Nephron (organoid): ENCODE data around the gene BEAN1.
"Not testable (repeated sequence)": the region's sequence is repeated elsewhere in the genome, so short reads cannot be mapped to it uniquely, and the experiment has no call there.

ENCODE experiments used
- H3K27ac Mint-ChIP-seq, 3 experiments: 2 replicates each; pipeline ENCODE4 v1.8.0; 2020; ENCODE audit warnings: mixed read lengths in 3 of 3, mild to moderate bottlenecking in 2 of 3, moderate library complexity in 1 of 3
- H3K27me3 Mint-ChIP-seq: 2 replicates; pipeline ENCODE4 v1.8.0; 2021; ENCODE audit warnings: low read depth, mild to moderate bottlenecking, moderate library complexity, mixed read lengths
- H3K36me3 Mint-ChIP-seq: 2 replicates; pipeline ENCODE4 v1.8.0; 2020; ENCODE audit warnings: low read depth, mixed read lengths
- H3K4me1 Mint-ChIP-seq: 2 replicates; pipeline ENCODE4 v1.8.0; 2020; ENCODE audit warnings: mixed read lengths
- H3K4me3 Mint-ChIP-seq, 3 experiments: 2 replicates each; pipeline ENCODE4 v1.8.0; 2020; ENCODE audit warnings: mild to moderate bottlenecking in 3 of 3, mixed read lengths in 3 of 3, moderate library complexity in 2 of 3
- H3K9me3 Mint-ChIP-seq: 2 replicates; pipeline ENCODE4 v1.8.0; 2020; ENCODE audit warnings: mixed read lengths
- CTCF ChIP-seq, 3 experiments: fragments of 200-600 bp; sonication (generic); IDR thresholded peaks; one replicate each; pipeline ENCODE4 v1.5.0; 2021; ENCODE audit warnings: antibody characterized with exemption in 3 of 3; ENCODE audit not compliant: unreplicated experiment in 3 of 3

Gene BEAN1

DNA sequence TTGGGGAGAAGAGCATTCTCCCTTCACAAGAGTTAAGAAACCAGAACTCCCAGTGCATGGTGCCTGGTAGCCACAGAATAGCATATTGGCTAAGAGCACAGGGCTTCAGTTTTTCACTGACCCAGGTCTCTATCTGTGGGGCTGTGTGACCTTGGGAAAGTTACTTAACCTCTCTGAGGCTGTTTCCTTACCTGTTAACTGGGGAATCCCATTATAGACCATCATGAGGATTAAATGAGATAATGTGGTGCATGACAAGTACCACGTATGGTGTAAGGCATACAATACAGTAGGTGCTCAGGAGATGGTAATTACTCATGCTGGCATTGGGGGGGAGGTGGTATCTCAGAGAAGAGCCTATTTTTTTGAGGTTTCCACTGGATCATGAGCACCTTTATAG, 33.6 kb downstream of the BEAN1 start:
- no peak overlapping the region for H3K27ac Mint-ChIP-seq
- H3K27me3 Mint-ChIP-seq = peaks cover 65% of the 10 kb centered on the region
- H3K4me1 Mint-ChIP-seq = no peaks in the 10 kb centered on the region
- H3K4me3 Mint-ChIP-seq = no peak overlapping the region
- TF ChIP-seq CTCF (IDR thresholded peaks at IDR 0.05; ENCODE audit: unreplicated experiment in 3 of 3) = no peak
- no peaks in the 10 kb centered on the region for H3K36me3 Mint-ChIP-seq
- H3K9me3 Mint-ChIP-seq = peaks cover 9% of the 10 kb centered on the region

DNA sequence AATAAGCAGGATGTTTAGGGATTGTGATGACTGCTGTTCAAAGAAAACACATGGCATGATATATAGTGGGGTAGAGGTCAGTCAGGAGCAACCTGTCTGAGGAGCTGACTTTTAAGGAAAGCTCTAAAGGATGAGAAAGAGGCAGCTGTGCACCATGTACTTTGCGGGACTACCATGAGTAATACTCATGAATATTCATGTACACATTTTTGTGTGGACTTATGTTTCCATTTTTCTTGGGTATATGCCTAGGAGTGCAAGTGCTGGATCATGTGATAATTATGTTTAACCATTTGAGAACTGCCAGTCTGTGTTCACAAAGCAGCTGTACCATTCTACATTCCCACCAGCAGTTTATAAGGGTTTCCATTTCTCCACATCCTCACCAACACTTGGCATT, 35.8 kb downstream of the BEAN1 start:
- Mint-ChIP-seq H3K27me3 (peaks cover 55% of the 10 kb centered on the region), H3K4me1 (no peaks in the 10 kb centered on the region)

DNA sequence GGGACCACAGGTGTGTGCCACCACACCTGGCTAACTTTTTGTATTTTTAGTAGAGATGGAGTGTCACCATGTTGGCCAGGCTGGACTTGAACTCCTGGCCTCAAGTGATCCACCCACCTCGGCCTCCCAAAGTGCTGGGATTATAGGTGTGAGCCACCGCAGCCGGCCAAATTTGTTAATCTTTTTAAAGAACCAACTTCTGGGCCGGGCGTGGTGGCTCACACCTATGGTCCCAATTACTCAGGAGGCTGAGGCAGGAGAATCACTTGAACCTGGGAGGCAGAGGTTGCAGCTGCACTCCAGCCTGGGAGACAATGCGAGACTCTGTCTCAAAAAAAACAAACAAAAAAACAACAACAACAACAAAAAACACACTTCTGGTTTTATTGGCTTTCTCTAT, 38.9 kb downstream of the BEAN1 start:
- H3K27ac Mint-ChIP-seq, H3K9me3 Mint-ChIP-seq, H3K36me3 Mint-ChIP-seq, H3K4me3 Mint-ChIP-seq: not testable (repeated sequence)
- Mint-ChIP-seq H3K27me3 (peaks cover 34% of the 10 kb centered on the region), H3K4me1 (peaks cover 10% of the 10 kb centered on the region)

More for the DNA sequence above, 35.8 kb downstream of the BEAN1 start:
- Mint-ChIP-seq H3K9me3 (peaks cover 9% of the 10 kb centered on the region), H3K36me3 (no peaks in the 10 kb centered on the region), H3K27ac (no peak overlapping the region), H3K4me3 (no peak overlapping the region)
- no peak for TF ChIP-seq CTCF (IDR thresholded peaks at IDR 0.05; ENCODE audit: unreplicated experiment in 3 of 3)

DNA sequence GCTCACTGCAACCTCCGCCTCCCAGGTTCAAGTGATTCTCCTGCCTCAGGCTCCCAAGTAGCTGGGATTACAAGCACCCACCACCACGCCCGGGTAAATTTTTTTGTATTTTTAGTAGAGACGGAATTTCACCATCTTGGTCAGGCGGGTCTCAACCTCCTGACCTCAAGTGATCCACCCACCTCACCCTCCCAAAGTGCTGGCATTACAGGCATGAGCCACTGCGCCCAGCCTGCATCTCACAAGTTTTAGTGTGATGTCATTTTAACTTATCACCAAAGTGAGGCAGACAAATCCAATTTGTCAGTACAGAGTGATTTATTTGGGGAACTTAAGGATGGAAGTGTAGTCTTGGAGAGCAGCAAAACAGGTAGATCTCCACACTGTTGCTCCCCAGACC, 39.5 kb downstream of the BEAN1 start:
- H3K9me3 Mint-ChIP-seq, H3K4me3 Mint-ChIP-seq, H3K27ac Mint-ChIP-seq, H3K36me3 Mint-ChIP-seq: not testable (repeated sequence)
- Mint-ChIP-seq H3K27me3 (peaks cover 29% of the 10 kb centered on the region), H3K4me1 (peaks cover 10% of the 10 kb centered on the region)

GRCh38 chr16:66467611-66468010, 40.5 kb downstream of the BEAN1 start:
- Mint-ChIP-seq H3K27ac (no peak overlapping the region), H3K4me3 (no peak overlapping the region), H3K4me1 (peaks cover 14% of the 10 kb centered on the region), H3K27me3 (peaks cover 32% of the 10 kb centered on the region), H3K9me3 (peaks cover 7% of the 10 kb centered on the region), H3K36me3 (no peaks in the 10 kb centered on the region)
- no peak for TF ChIP-seq CTCF (IDR thresholded peaks at IDR 0.05; ENCODE audit: unreplicated experiment in 3 of 3)

DNA sequence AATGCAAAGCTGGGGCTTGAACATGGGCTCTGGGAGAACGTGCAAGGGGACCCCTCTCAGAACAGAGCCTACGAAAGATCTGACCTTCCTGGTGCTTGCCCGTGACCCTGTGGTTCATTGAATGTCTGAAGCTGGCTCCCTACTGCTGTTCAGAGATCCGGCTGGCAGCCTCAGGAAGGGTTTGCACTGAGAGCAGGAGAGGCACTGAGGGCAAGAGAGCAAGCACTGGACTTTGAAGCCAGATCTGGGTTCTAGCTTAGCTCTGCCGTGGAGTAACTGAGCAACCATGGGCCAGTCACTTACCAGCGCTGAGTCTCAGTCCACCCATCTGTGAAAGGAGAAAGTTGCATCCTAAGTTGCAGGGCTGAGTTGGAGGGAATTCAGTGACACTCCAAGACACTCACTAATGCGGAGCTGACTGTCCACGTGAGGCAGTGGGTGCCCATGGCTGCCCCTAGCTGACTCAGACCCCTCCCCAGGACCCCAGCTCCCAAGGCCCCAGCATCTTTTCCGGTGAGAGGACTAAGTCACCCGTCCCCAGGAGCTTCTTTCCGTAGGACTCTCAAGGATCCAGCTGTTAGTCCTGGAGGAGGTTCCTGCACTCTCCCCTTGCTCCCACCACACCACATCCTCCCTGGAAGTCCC, 41.3 kb downstream of the BEAN1 start:
- Mint-ChIP-seq H3K36me3 (no peaks in the 10 kb centered on the region), H3K27ac (no peak overlapping the region), H3K9me3 (peaks cover 4% of the 10 kb centered on the region), H3K4me3 (no peak overlapping the region), H3K27me3 (peaks cover 25% of the 10 kb centered on the region), H3K4me1 (peaks cover 14% of the 10 kb centered on the region)
- no peak for TF ChIP-seq CTCF (IDR thresholded peaks at IDR 0.05; ENCODE audit: unreplicated experiment in 3 of 3)

- H3K4me1 Mint-ChIP-seq = peaks cover 19% of the 10 kb centered on the region
- no peaks in the 10 kb centered on the region for H3K36me3 Mint-ChIP-seq
- H3K27ac Mint-ChIP-seq = no peak overlapping the region
- H3K9me3 Mint-ChIP-seq = peaks cover 3% of the 10 kb centered on the region
- TF ChIP-seq CTCF (IDR thresholded peaks at IDR 0.05; ENCODE audit: unreplicated experiment in 3 of 3) = no peak
- H3K4me3 Mint-ChIP-seq = no peak overlapping the region
- peaks cover 25% of the 10 kb centered on the region for H3K27me3 Mint-ChIP-seq
Measured at GRCh38 chr16:66469291-66469946, 42.3 kb downstream of the BEAN1 start.
